Measurements from ENCODE around the gene DIPK2B. TPM values are rescaled to one million over a fixed set of nuclear protein-coding genes. Genes with fewer than 3 reads are reported as not detected.

Gene DIPK2B
- total RNA-seq, 4 donors from 2014 or later: 9.8 to 99.9 (median 40.8) TPM

DNA sequence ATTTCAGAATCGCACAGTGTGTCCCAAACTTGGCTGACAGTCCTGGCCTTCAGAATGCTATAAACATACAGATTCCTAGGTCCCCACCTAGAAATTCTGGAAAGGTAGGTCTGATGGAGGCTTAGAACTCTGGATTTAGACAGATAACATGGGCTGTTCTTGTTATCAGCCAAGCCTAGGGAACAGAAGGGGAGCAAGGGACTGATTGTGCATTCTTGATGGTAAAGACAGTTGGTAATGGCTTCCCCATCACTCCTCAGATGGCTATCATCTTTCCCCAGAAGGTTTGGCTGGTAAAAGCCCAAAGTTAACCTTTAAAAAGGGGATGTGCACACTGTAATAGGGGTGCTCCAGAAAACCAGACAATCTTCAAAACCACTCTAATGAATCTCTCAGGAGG, 35.7 kb downstream of the DIPK2B start:
- ATAC-seq (ENCODE audit: low FRiP score): no peak
- no peak for DNase-seq (ENCODE audit: low spot score)
- TF ChIP-seq, protein P1, sequence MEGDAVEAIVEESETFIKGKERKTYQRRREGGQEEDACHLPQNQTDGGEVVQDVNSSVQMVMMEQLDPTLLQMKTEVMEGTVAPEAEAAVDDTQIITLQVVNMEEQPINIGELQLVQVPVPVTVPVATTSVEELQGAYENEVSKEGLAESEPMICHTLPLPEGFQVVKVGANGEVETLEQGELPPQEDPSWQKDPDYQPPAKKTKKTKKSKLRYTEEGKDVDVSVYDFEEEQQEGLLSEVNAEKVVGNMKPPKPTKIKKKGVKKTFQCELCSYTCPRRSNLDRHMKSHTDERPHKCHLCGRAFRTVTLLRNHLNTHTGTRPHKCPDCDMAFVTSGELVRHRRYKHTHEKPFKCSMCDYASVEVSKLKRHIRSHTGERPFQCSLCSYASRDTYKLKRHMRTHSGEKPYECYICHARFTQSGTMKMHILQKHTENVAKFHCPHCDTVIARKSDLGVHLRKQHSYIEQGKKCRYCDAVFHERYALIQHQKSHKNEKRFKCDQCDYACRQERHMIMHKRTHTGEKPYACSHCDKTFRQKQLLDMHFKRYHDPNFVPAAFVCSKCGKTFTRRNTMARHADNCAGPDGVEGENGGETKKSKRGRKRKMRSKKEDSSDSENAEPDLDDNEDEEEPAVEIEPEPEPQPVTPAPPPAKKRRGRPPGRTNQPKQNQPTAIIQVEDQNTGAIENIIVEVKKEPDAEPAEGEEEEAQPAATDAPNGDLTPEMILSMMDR (IDR thresholded peaks at IDR 0.05): no peak

DNA sequence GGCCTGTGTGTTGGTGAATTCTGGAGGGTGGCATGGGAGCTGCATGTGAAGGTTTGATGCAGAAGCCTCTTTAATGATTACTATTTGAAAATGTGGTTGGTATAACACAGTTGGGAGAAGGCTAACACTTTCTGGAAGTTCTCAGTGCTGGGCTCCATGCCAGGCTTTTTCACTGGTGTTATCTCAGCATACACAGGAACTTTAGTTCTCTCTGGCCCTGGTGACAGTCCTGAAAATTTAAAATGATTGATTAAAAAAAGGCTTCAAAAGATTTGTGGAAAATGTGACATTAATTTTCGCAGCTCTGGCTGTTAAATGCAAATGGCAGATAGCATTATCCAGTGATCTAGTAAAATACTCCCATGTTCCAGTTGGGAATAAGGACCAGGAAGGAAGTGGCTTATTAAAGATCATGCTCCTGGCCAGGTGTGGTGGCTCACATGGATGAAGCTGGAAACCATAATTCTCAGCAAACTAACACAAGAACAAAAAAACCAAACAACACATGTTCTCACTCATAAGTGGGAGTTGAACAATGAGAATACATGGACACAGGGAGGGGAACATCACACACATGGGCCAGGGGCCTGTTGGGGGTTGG, 36.6 kb downstream of the DIPK2B start:
- DNase-seq (ENCODE audit: low spot score) (no peak), ATAC-seq (ENCODE audit: low FRiP score) (no peak)
- TF ChIP-seq, protein P1 (IDR thresholded peaks at IDR 0.05): no peak

DNA sequence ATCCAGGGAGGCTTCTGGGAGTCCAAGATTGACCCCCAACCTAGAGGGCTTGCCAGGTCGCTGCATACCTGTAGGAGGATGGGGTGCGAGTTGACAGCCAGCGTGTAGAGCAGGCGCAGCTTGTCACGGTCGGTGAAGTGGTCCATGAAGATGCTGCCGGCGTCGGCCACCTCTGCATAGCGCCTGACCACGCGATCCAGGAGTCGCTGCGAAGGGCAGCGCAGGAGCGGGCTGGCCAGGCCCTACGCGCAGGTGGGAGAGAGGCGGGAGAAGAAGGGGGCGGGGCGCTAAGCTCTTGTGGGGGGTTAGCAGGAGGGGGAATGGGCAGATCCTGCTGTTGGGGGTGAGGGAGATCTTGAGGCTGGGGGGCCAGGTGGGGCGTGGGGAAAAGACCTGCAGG, 43.0 kb downstream of the DIPK2B start:
- ATAC-seq (ENCODE audit: low FRiP score) (no peak), DNase-seq (ENCODE audit: low spot score) (no peak)
- TF ChIP-seq, protein P1 (IDR thresholded peaks at IDR 0.05): no peak

DNA sequence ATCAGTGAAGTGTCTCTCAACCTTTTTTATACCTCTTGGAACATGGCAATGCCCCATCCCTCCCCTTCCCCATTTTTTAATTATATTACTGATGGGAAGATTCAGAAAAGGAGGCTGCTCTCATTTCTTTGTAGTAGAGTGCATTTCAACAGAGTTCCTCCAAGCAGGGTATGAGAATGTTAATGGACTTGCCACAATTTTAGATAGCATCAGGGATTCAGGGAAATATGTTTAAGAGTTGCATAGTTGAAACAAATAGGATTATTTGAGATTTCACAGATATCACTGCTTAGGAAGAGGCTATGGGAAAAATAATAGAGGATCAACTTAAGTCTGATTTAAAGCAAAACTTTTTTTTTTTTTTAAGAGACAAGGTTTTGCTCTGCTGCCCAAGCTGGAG, 46.2 kb downstream of the DIPK2B start:
- no peak for ATAC-seq (ENCODE audit: low FRiP score)

DNA sequence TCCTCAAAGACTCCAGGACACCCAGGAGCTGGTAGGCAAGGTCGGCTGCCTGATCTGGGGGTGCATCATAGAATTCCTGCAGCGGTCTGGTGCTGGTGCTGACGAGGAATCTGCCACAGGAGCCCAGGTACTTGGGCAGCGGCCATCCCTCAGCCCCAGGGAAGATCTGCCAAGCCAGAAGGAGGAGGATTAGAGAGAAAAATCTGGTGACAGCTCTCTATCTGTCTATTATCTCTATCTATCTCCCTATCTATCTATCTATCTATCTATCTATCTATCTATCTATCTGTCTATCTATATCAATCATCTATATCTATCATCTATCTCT, 46.7 kb downstream of the DIPK2B start:
- TF ChIP-seq, protein P1 (IDR thresholded peaks at IDR 0.05): no peak
- ATAC-seq (ENCODE audit: low FRiP score) (no peak), DNase-seq (ENCODE audit: low spot score) (no peak)

More for the DNA sequence above, 46.2 kb downstream of the DIPK2B start:
- TF ChIP-seq, protein P1 (IDR thresholded peaks at IDR 0.05): no peak
- no peak for DNase-seq (ENCODE audit: low spot score)

Data from omental fat pad (tissue), 4 donors.